CD4-positive, alpha-beta T cell (primary cell): ENCODE results near the gene ZNHIT6. TPM values are rescaled to one million over a fixed set of nuclear protein-coding genes. Genes with fewer than 3 reads are reported as not detected.
A peak's percentile ranks its signal among the peaks of the same experiment; 100 is the strongest.

ENCODE experiments used
- ATAC-seq: fragments of 200-7000 bp; cut with Tn5 transposase; one replicate; pipeline ENCODE4 v1.10.0; 2022; ENCODE audit warnings: mild to moderate bottlenecking; ENCODE audit not compliant: poor library complexity
- CTCF ChIA-PET: fragments of 350-600 bp; sonication (Branson Sonifier 250); formaldehyde crosslinking; loops from one replicate; lab custom pipeline; 2021; ENCODE audit warnings: antibody characterized with exemption, inconsistent platforms; lab: Charles Lee
- POLR2A ChIA-PET: fragments of 350-600 bp; sonication (Branson Sonifier 250); formaldehyde crosslinking; loops from one replicate; lab custom pipeline; 2021; ENCODE audit warnings: antibody characterized with exemption, inconsistent platforms; lab: Charles Lee
- DNase-seq, 14 experiments: peaks; one replicate each; pipeline ENCODE4 v3.0.0-alpha.2; 2013 to 2020; ENCODE audit warnings: mixed read lengths in 2 of 14
- H3K27ac ChIP-seq, 2 donors: one replicate each; pipeline versions ENCODE4 v1.5.1 to v1.7.0; 2013; ENCODE audit warnings: low read length in 2 of 2, low read depth in 1 of 2, mild to moderate bottlenecking in 1 of 2
- H3K27me3 ChIP-seq, 2 experiments: 1 replicate in 1 of 2; 2 replicates in 1 of 2; pipeline versions ENCODE4 v1.6.1 to v1.7.0; 2013; ENCODE audit warnings: low read length in 2 of 2, control low read depth in 1 of 2, mild to moderate bottlenecking in 1 of 2, moderate library complexity in 1 of 2; ENCODE audit not compliant: insufficient read depth in 2 of 2, control insufficient read depth in 1 of 2
- H3K36me3 ChIP-seq: one replicate; pipeline ENCODE4 v1.6.1; 2013; ENCODE audit warnings: low read length, control low read depth; ENCODE audit not compliant: insufficient read depth
- H3K4me1 ChIP-seq: one replicate; pipeline ENCODE4 v1.6.1; 2013; ENCODE audit warnings: low read length, control low read depth; ENCODE audit not compliant: insufficient read depth
- H3K4me3 ChIP-seq: one replicate; pipeline ENCODE4 v1.5.1; 2013; ENCODE audit warnings: mild to moderate bottlenecking, low read length, moderate library complexity
- H3K9me3 ChIP-seq, 2 experiments: 1 replicate in 1 of 2; 2 replicates in 1 of 2; pipeline versions ENCODE4 v1.6.1 to v1.7.0; 2013; ENCODE audit warnings: low read length in 2 of 2, mild to moderate bottlenecking in 2 of 2, control low read depth in 1 of 2, moderate library complexity in 1 of 2; ENCODE audit not compliant: control insufficient read depth in 1 of 2, insufficient read depth in 1 of 2
- H3K27ac Mint-ChIP-seq: one replicate; pipeline ENCODE4 v1.8.0; 2020; ENCODE audit warnings: mixed read lengths
- H3K27me3 Mint-ChIP-seq: one replicate; pipeline ENCODE4 v1.8.0; 2021; ENCODE audit warnings: mixed read lengths
- H3K36me3 Mint-ChIP-seq: one replicate; pipeline ENCODE4 v1.8.0; 2021; ENCODE audit warnings: low read depth, mixed read lengths
- H3K4me1 Mint-ChIP-seq: one replicate; pipeline ENCODE4 v1.8.0; 2021; ENCODE audit warnings: low read depth, mixed read lengths
- H3K4me3 Mint-ChIP-seq: one replicate; pipeline ENCODE4 v1.8.0; 2020; ENCODE audit warnings: mild to moderate bottlenecking, mixed read lengths
- H3K9me3 Mint-ChIP-seq: one replicate; pipeline ENCODE4 v1.8.0; 2020; ENCODE audit warnings: mixed read lengths
- CTCF ChIP-seq: fragments of 200-600 bp; IDR thresholded peaks from one replicate; pipeline ENCODE4 v1.8.0; 2022; ENCODE audit warnings: antibody characterized with exemption, mild to moderate bottlenecking
- intact Hi-C, 2 experiments: fragments of 100-400 bp; cut with DNase I in 1 of 2; cut with micrococcal nuclease in 1 of 2; formaldehyde crosslinking; loops; one replicate each; pipeline versions ENCODE4 v1.15.1 to v1.9.0; 2023 to 2025; cut with DNase I, micrococcal nuclease
- polyA plus RNA-seq, 2 donors: library from polyadenylated mRNA; unstranded; fragments of 120-200 nt; gene quantifications; one replicate each; pipeline ENCODE4 v1.2.1, GENCODE V29; 2013
- total RNA-seq, 174 experiments: library from RNA in 2 of 174; stranded (reverse) in 2 of 174; gene quantifications; one replicate each; pipeline ENCODE4 v1.2.3 and lab custom pipeline; 2021 to 2026

Gene ZNHIT6
- total RNA-seq = 10 to 100 TPM; 10.4 to 10.8 TPM
- polyA plus RNA-seq (2013, experiment 1 of 2) = 19.3 TPM
- 24.6 TPM for polyA plus RNA-seq (2013, experiment 2 of 2)
- 16.6 to 118 (median 37.0) reads per million in 172 experiments for total RNA-seq (lab: John Stamatoyannopoulos, UW)

- Mint-ChIP-seq H3K36me3 (peaks cover 31% of the 10 kb centered on the region), H3K27ac (no peak within 1 kb of the TSS), H3K4me1 (peaks cover 29% of the 10 kb centered on the region), H3K9me3 (no peaks in the 10 kb centered on the region), H3K4me3 (no peak within 1 kb of the TSS), H3K27me3 (no peaks in the 10 kb centered on the region)
- Histone ChIP-seq H3K4me1 (peaks cover 24% of the 10 kb centered on the region), H3K4me3 (peak within 1 kb of the TSS; percentile 89), H3K27ac (peak within 1 kb of the TSS; percentile 46 to 49), H3K36me3 (peaks cover 27% of the 10 kb centered on the region), H3K27me3 (no peaks in the 10 kb centered on the region), H3K9me3 (no peaks in the 10 kb centered on the region)
- TF ChIP-seq CTCF = no peak
- ChIA-PET POLR2A (interaction anchor here (0.6 to 1.4 kb wide), 9 partner anchors 8 to 1206 kb away, joined by 3 to 17 read pairs (median 4); partner anchors contain the start of genes BCL10, HS2ST1, ODF2L and SELENOF), CTCF (interaction anchor here (0.7 to 1.2 kb wide), 3 partner anchors 11 to 996 kb away, joined by 3 to 5 read pairs (median 3); partner anchors contain the start of gene SH3GLB1)
- intact Hi-C loops = loop anchor here in 1 of 2 experiments (5.0 to 10.0 kb wide), 3 partner anchors 433 to 1016 kb away; partner anchors contain the start of genes BCL10, SH3GLB1 and SSX2IP
- ATAC-seq (peak; percentile 96), DNase-seq (peak; percentile 72 to 96 (median 80))
Measured at GRCh38 chr1:85707990-85708828, at the start of gene ZNHIT6. TSS of gene ZNHIT6 (minus strand) at chr1:85708433. CDS start at chr1:85708284, 149 bp downstream.

DNA sequence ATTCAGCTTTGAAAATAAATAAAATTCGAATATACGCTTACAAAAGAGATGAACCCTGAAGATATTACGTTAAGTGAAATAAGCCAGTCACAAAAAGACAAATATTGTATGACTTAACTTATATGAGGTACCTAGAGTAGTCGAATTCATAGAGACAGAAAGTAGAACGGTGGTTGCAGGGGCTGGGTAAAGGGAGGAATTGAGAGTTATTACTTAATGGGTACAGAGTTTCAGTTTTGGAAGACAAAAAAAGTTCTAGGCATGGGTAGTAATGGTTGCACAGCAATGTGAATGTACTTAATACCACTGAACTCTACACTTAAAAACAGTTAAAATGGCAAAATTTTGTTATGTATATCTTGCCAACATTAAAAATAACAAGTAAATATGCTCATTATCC lies 48.6 kb upstream of the ZNHIT6 start:
- POLR2A ChIA-PET = no interaction called here
- Mint-ChIP-seq H3K9me3 (peaks cover 3% of the 10 kb centered on the region), H3K36me3 (no peaks in the 10 kb centered on the region)

GRCh38 chr1:85748120-85748519 lies 39.9 kb upstream of the ZNHIT6 start:
- Mint-ChIP-seq H3K27ac (no peak overlapping the region), H3K4me1 (no peaks in the 10 kb centered on the region), H3K27me3 (peaks cover 9% of the 10 kb centered on the region), H3K4me3 (no peak overlapping the region), H3K36me3 (no peaks in the 10 kb centered on the region), H3K9me3 (peaks cover 2% of the 10 kb centered on the region)
- no peak for DNase-seq
- H3K27me3 ChIP-seq = no peaks in the 10 kb centered on the region
- H3K36me3 ChIP-seq = no peaks in the 10 kb centered on the region
- no peak overlapping the region for H3K27ac ChIP-seq
- CTCF ChIA-PET = no interaction called here
- intact Hi-C loops = no loop called here
- no peak for ATAC-seq
- no peak overlapping the region for H3K4me3 ChIP-seq
- POLR2A ChIA-PET = no interaction called here
- no peaks in the 10 kb centered on the region for H3K9me3 ChIP-seq
- TF ChIP-seq CTCF = no peak
- no peaks in the 10 kb centered on the region for H3K4me1 ChIP-seq

More for the DNA sequence above, 48.6 kb upstream of the ZNHIT6 start:
- no peaks in the 10 kb centered on the region for H3K36me3 ChIP-seq
- peaks cover 0 to 5% of the 10 kb centered on the region in 2 experiments for H3K9me3 ChIP-seq
- H3K4me3 Mint-ChIP-seq = no peak overlapping the region
- intact Hi-C loops = no loop called here
- H3K27me3 ChIP-seq = no peaks in the 10 kb centered on the region
- DNase-seq (no peak), ATAC-seq (no peak)
- H3K27ac Mint-ChIP-seq = no peak overlapping the region
- H3K4me1 Mint-ChIP-seq = no peaks in the 10 kb centered on the region
- H3K4me3 ChIP-seq = no peak overlapping the region
- TF ChIP-seq CTCF = no peak
- CTCF ChIA-PET = no interaction called here
- no peaks in the 10 kb centered on the region for H3K4me1 ChIP-seq
- H3K27me3 Mint-ChIP-seq = no peaks in the 10 kb centered on the region
- H3K27ac ChIP-seq = no peak overlapping the region
